SH-SY5Y (cell line): ENCODE data around the gene HSD17B3.

Experiments
- GATA2 ChIP-seq: IDR thresholded peaks from 2 replicates; pipeline ENCODE4 v1.6.1; 2011; ENCODE audit warnings: mild to moderate bottlenecking, low read depth, low read length
- GATA3 ChIP-seq: IDR thresholded peaks from 2 replicates; pipeline ENCODE4 v1.6.1; 2011; ENCODE audit warnings: low read depth, mild to moderate bottlenecking, low read length, moderate library complexity

HSD17B3 gene

GRCh38 chr9:96321515-96321914, 19.5 kb upstream of the HSD17B3 start:
- TF ChIP-seq GATA2 (no peak), GATA3 (no peak)

GRCh38 chr9:96320749-96321280, 18.8 kb upstream of the HSD17B3 start:
- TF ChIP-seq GATA3 (no peak), GATA2 (no peak)

GRCh38 chr9:96318921-96319565, 17.1 kb upstream of the HSD17B3 start:
- TF ChIP-seq GATA2 (no peak), GATA3 (no peak)

- no peak for TF ChIP-seq GATA3
- no peak for TF ChIP-seq GATA2
Observed at GRCh38 chr9:96317335-96317980, 15.5 kb upstream of the HSD17B3 start.

- TF ChIP-seq GATA3 (no peak), GATA2 (no peak)
Observed at GRCh38 chr9:96309850-96310249, 7.9 kb upstream of the HSD17B3 start.

GRCh38 chr9:96305171-96305570, 3.2 kb upstream of the HSD17B3 start:
- no peak for TF ChIP-seq GATA3
- no peak for TF ChIP-seq GATA2

- TF ChIP-seq GATA3 (no peak), GATA2 (no peak)
Observed at GRCh38 chr9:96304230-96304629, 2.3 kb upstream of the HSD17B3 start.

- TF ChIP-seq GATA2 (no peak), GATA3 (no peak)
Observed at GRCh38 chr9:96299823-96300222, 2.2 kb downstream of the HSD17B3 start.

- TF ChIP-seq GATA2 (no peak), GATA3 (no peak)
Observed at GRCh38 chr9:96294159-96294545, 7.8 kb downstream of the HSD17B3 start.

- no peak for TF ChIP-seq GATA3
- TF ChIP-seq GATA2, result no peak
Observed at GRCh38 chr9:96293498-96294158, 8.3 kb downstream of the HSD17B3 start.

- TF ChIP-seq GATA2, result no peak
- no peak for TF ChIP-seq GATA3
Observed at GRCh38 chr9:96289392-96289791, 12.6 kb downstream of the HSD17B3 start.

- TF ChIP-seq GATA3 (no peak), GATA2 (no peak)
Observed at GRCh38 chr9:96281641-96282040, 20.3 kb downstream of the HSD17B3 start.

- TF ChIP-seq GATA3, result no peak
- no peak for TF ChIP-seq GATA2
Observed at GRCh38 chr9:96279932-96280331, 22.0 kb downstream of the HSD17B3 start.

- TF ChIP-seq GATA2 (no peak), GATA3 (no peak)
Observed at GRCh38 chr9:96274939-96275338, 27.0 kb downstream of the HSD17B3 start.
